GM19452 (cell line): ENCODE data around the gene C11orf58.

Experiments
- ATAC-seq: cut with Tn5 transposase; IDR thresholded peaks from one replicate; pipeline ENCODE4 v1.9.1; 2021; ENCODE audit not compliant: unreplicated experiment

The C11orf58 gene

GRCh38 chr11:16801288-16801980 is 63.0 kb downstream of the C11orf58 start:
- no peak for ATAC-seq

- ATAC-seq, result no peak
Measured at GRCh38 chr11:16804104-16804947, 65.9 kb downstream of the C11orf58 start.

GRCh38 chr11:16805938-16806337 is 67.5 kb downstream of the C11orf58 start:
- no peak for ATAC-seq

- no peak for ATAC-seq
Measured at GRCh38 chr11:16806791-16807190, 68.3 kb downstream of the C11orf58 start.

GRCh38 chr11:16807306-16807705 is 68.9 kb downstream of the C11orf58 start:
- no peak for ATAC-seq
